ENCODE measurements around the gene DIAPH2.
A peak's percentile ranks its signal among the peaks of the same experiment; 100 is the strongest.

DIAPH2 gene

GRCh38 chrX:96994093-96994492 is 309.5 kb downstream of the DIAPH2 start:
- Histone ChIP-seq H3K36me3 (ENCODE audit: control insufficient read depth in 4 of 4, insufficient read depth in 4 of 4, low read length in 3 of 4) (no peaks in the 10 kb centered on the region), H3K4me3 (ENCODE audit: control insufficient read depth in 1 of 7, extremely low read depth in 1 of 7, insufficient read depth in 4 of 7, low read depth in 2 of 7, low read length in 6 of 7) (no peak overlapping the region), H3K4me1 (ENCODE audit: control extremely low read depth in 1 of 4, control insufficient read depth in 4 of 4, insufficient read depth in 4 of 4, low read length in 3 of 4) (no peaks in the 10 kb centered on the region), H3K27me3 (replicated peaks in 2 of 5; ENCODE audit: control insufficient read depth in 4 of 5, insufficient read depth in 5 of 5, low read length in 4 of 5) (no peaks in the 10 kb centered on the region), H3K27ac (ENCODE audit: insufficient read depth in 1 of 2, low read depth in 1 of 2, low read length in 2 of 2, poor library complexity in 1 of 2, severe bottlenecking in 2 of 2) (no peak overlapping the region), H3K9me3 (ENCODE audit: control extremely low read depth in 1 of 5, control insufficient read depth in 4 of 5, insufficient read depth in 2 of 5, low read depth in 1 of 5, low read length in 4 of 5) (no peaks in the 10 kb centered on the region)
- POLR2A ChIA-PET: no interaction called here
- WGBS (ENCODE audit: insufficient coverage): 63% methylated on average over 2 of the region's 2 CpGs
- CTCF ChIA-PET: no interaction called here
- peak in 1 of 3 donors; percentile 0 for DNase-seq

GRCh38 chrX:96997196-96997595 is 312.6 kb downstream of the DIAPH2 start:
- Histone ChIP-seq H3K4me3 (ENCODE audit: control insufficient read depth in 1 of 7, extremely low read depth in 1 of 7, insufficient read depth in 4 of 7, low read depth in 2 of 7, low read length in 6 of 7) (no peak overlapping the region), H3K27me3 (replicated peaks in 2 of 5; ENCODE audit: control insufficient read depth in 4 of 5, insufficient read depth in 5 of 5, low read length in 4 of 5) (no peaks in the 10 kb centered on the region), H3K36me3 (ENCODE audit: control insufficient read depth in 4 of 4, insufficient read depth in 4 of 4, low read length in 3 of 4) (no peaks in the 10 kb centered on the region), H3K4me1 (ENCODE audit: control extremely low read depth in 1 of 4, control insufficient read depth in 4 of 4, insufficient read depth in 4 of 4, low read length in 3 of 4) (no peaks in the 10 kb centered on the region), H3K27ac (ENCODE audit: insufficient read depth in 1 of 2, low read depth in 1 of 2, low read length in 2 of 2, poor library complexity in 1 of 2, severe bottlenecking in 2 of 2) (no peak overlapping the region), H3K9me3 (ENCODE audit: control extremely low read depth in 1 of 5, control insufficient read depth in 4 of 5, insufficient read depth in 2 of 5, low read depth in 1 of 5, low read length in 4 of 5) (no peaks in the 10 kb centered on the region)
- POLR2A ChIA-PET: no interaction called here
- 100% methylated on average over 3 of the region's 4 CpGs for WGBS (ENCODE audit: insufficient coverage)
- CTCF ChIA-PET: no interaction called here
- DNase-seq: no peak

- no peak overlapping the region for H3K4me3 ChIP-seq (ENCODE audit: control insufficient read depth in 1 of 7, extremely low read depth in 1 of 7, insufficient read depth in 4 of 7, low read depth in 2 of 7, low read length in 6 of 7)
- no peaks in the 10 kb centered on the region for H3K36me3 ChIP-seq (ENCODE audit: control insufficient read depth in 4 of 4, insufficient read depth in 4 of 4, low read length in 3 of 4)
- no peaks in the 10 kb centered on the region for H3K4me1 ChIP-seq (ENCODE audit: control extremely low read depth in 1 of 4, control insufficient read depth in 4 of 4, insufficient read depth in 4 of 4, low read length in 3 of 4)
- no peaks in the 10 kb centered on the region for H3K9me3 ChIP-seq (ENCODE audit: control extremely low read depth in 1 of 5, control insufficient read depth in 4 of 5, insufficient read depth in 2 of 5, low read depth in 1 of 5, low read length in 4 of 5)
- ChIA-PET POLR2A (no interaction called here), CTCF (no interaction called here)
- no peaks in the 10 kb centered on the region for H3K27me3 ChIP-seq (replicated peaks in 2 of 5; ENCODE audit: control insufficient read depth in 4 of 5, insufficient read depth in 5 of 5, low read length in 4 of 5)
- DNase-seq: no peak
- no peak overlapping the region for H3K27ac ChIP-seq (ENCODE audit: insufficient read depth in 1 of 2, low read depth in 1 of 2, low read length in 2 of 2, poor library complexity in 1 of 2, severe bottlenecking in 2 of 2)
Observed at GRCh38 chrX:97000682-97001368, 316.2 kb downstream of the DIAPH2 start.

DNA sequence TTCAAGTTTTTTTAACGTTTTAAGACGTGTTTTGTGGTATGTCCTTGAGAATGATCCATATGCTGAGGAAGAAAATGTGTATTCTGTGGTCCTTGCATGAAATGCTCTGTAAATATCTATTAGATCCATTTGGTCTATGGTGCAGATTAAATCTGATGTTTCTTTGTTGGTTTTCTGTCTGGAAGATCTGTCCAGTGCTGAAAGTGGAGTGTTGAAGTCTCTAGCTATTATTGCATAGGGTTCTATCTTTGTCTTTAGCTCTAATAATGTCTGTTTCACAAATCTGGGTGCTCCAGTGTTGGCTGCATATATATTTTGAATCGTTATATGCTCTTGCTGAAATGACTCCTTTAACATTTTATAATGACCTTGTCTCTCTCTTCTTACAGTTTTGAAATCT is 321.5 kb downstream of the DIAPH2 start:
- ChIA-PET POLR2A (no interaction called here), CTCF (no interaction called here)
- Histone ChIP-seq H3K36me3 (ENCODE audit: control insufficient read depth in 4 of 4, insufficient read depth in 4 of 4, low read length in 3 of 4) (no peaks in the 10 kb centered on the region), H3K4me3 (ENCODE audit: control insufficient read depth in 1 of 7, extremely low read depth in 1 of 7, insufficient read depth in 4 of 7, low read depth in 2 of 7, low read length in 6 of 7) (no peak overlapping the region), H3K4me1 (ENCODE audit: control extremely low read depth in 1 of 4, control insufficient read depth in 4 of 4, insufficient read depth in 4 of 4, low read length in 3 of 4) (no peaks in the 10 kb centered on the region), H3K9me3 (ENCODE audit: control extremely low read depth in 1 of 5, control insufficient read depth in 4 of 5, insufficient read depth in 2 of 5, low read depth in 1 of 5, low read length in 4 of 5) (no peaks in the 10 kb centered on the region), H3K27ac (ENCODE audit: insufficient read depth in 1 of 2, low read depth in 1 of 2, low read length in 2 of 2, poor library complexity in 1 of 2, severe bottlenecking in 2 of 2) (no peak overlapping the region), H3K27me3 (replicated peaks in 2 of 5; ENCODE audit: control insufficient read depth in 4 of 5, insufficient read depth in 5 of 5, low read length in 4 of 5) (no peaks in the 10 kb centered on the region)
- no CpG with 5 or more reads among the region's 3 CpGs for WGBS (ENCODE audit: insufficient coverage)
- DNase-seq: no peak

- no peak for DNase-seq
- Histone ChIP-seq H3K27ac (ENCODE audit: insufficient read depth in 1 of 2, low read depth in 1 of 2, low read length in 2 of 2, poor library complexity in 1 of 2, severe bottlenecking in 2 of 2) (no peak overlapping the region), H3K36me3 (ENCODE audit: control insufficient read depth in 4 of 4, insufficient read depth in 4 of 4, low read length in 3 of 4) (no peaks in the 10 kb centered on the region), H3K4me1 (ENCODE audit: control extremely low read depth in 1 of 4, control insufficient read depth in 4 of 4, insufficient read depth in 4 of 4, low read length in 3 of 4) (no peaks in the 10 kb centered on the region), H3K4me3 (ENCODE audit: control insufficient read depth in 1 of 7, extremely low read depth in 1 of 7, insufficient read depth in 4 of 7, low read depth in 2 of 7, low read length in 6 of 7) (no peak overlapping the region), H3K9me3 (ENCODE audit: control extremely low read depth in 1 of 5, control insufficient read depth in 4 of 5, insufficient read depth in 2 of 5, low read depth in 1 of 5, low read length in 4 of 5) (no peaks in the 10 kb centered on the region), H3K27me3 (replicated peaks in 2 of 5; ENCODE audit: control insufficient read depth in 4 of 5, insufficient read depth in 5 of 5, low read length in 4 of 5) (no peaks in the 10 kb centered on the region)
- POLR2A ChIA-PET: no interaction called here
- CTCF ChIA-PET: no interaction called here
Observed at GRCh38 chrX:97009391-97009790, 324.7 kb downstream of the DIAPH2 start.

- H3K27me3 ChIP-seq (replicated peaks in 2 of 5; ENCODE audit: control insufficient read depth in 4 of 5, insufficient read depth in 5 of 5, low read length in 4 of 5): no peaks in the 10 kb centered on the region
- no peak overlapping the region for H3K4me3 ChIP-seq (ENCODE audit: control insufficient read depth in 1 of 7, extremely low read depth in 1 of 7, insufficient read depth in 4 of 7, low read depth in 2 of 7, low read length in 6 of 7)
- POLR2A ChIA-PET: no interaction called here
- CTCF ChIA-PET: no interaction called here
- no peaks in the 10 kb centered on the region for H3K4me1 ChIP-seq (ENCODE audit: control extremely low read depth in 1 of 4, control insufficient read depth in 4 of 4, insufficient read depth in 4 of 4, low read length in 3 of 4)
- DNase-seq: no peak
- H3K36me3 ChIP-seq (ENCODE audit: control insufficient read depth in 4 of 4, insufficient read depth in 4 of 4, low read length in 3 of 4): no peaks in the 10 kb centered on the region
- 100% methylated on average over 1 of the region's 6 CpGs for WGBS (ENCODE audit: insufficient coverage)
- no peak overlapping the region for H3K27ac ChIP-seq (ENCODE audit: insufficient read depth in 1 of 2, low read depth in 1 of 2, low read length in 2 of 2, poor library complexity in 1 of 2, severe bottlenecking in 2 of 2)
- H3K9me3 ChIP-seq (ENCODE audit: control extremely low read depth in 1 of 5, control insufficient read depth in 4 of 5, insufficient read depth in 2 of 5, low read depth in 1 of 5, low read length in 4 of 5): no peaks in the 10 kb centered on the region
Observed at GRCh38 chrX:97011540-97011939, 326.9 kb downstream of the DIAPH2 start.

GRCh38 chrX:97016106-97016505 is 331.5 kb downstream of the DIAPH2 start:
- CTCF ChIA-PET: no interaction called here
- Histone ChIP-seq H3K4me3 (ENCODE audit: control insufficient read depth in 1 of 7, extremely low read depth in 1 of 7, insufficient read depth in 4 of 7, low read depth in 2 of 7, low read length in 6 of 7) (no peak overlapping the region), H3K27me3 (replicated peaks in 2 of 5; ENCODE audit: control insufficient read depth in 4 of 5, insufficient read depth in 5 of 5, low read length in 4 of 5) (no peaks in the 10 kb centered on the region), H3K4me1 (ENCODE audit: control extremely low read depth in 1 of 4, control insufficient read depth in 4 of 4, insufficient read depth in 4 of 4, low read length in 3 of 4) (no peaks in the 10 kb centered on the region), H3K27ac (ENCODE audit: insufficient read depth in 1 of 2, low read depth in 1 of 2, low read length in 2 of 2, poor library complexity in 1 of 2, severe bottlenecking in 2 of 2) (no peak overlapping the region), H3K36me3 (ENCODE audit: control insufficient read depth in 4 of 4, insufficient read depth in 4 of 4, low read length in 3 of 4) (no peaks in the 10 kb centered on the region), H3K9me3 (ENCODE audit: control extremely low read depth in 1 of 5, control insufficient read depth in 4 of 5, insufficient read depth in 2 of 5, low read depth in 1 of 5, low read length in 4 of 5) (no peaks in the 10 kb centered on the region)
- DNase-seq: no peak
- POLR2A ChIA-PET: no interaction called here
- WGBS (ENCODE audit: insufficient coverage): 73% methylated on average over 1 of the region's 2 CpGs

Data from common myeloid progenitor, CD34-positive (primary cell).